Endodermal cell (in vitro differentiated cells): Measurements from ENCODE around the gene COL8A1. TPM values are rescaled to one million over a fixed set of nuclear protein-coding genes. Genes with fewer than 3 reads are reported as not detected.

ENCODE experiments used
- DNase-seq: peaks from one replicate; pipeline ENCODE4 v3.0.0-alpha.2; 2017
- H3K27ac ChIP-seq: 2 replicates; pipeline ENCODE4 v1.5.1; 2013; ENCODE audit warnings: mild to moderate bottlenecking, low read depth, low read length, moderate library complexity
- H3K27me3 ChIP-seq: 2 replicates; pipeline ENCODE4 v1.6.1; 2013; ENCODE audit warnings: mild to moderate bottlenecking, low read length, moderate library complexity; ENCODE audit not compliant: insufficient read depth, control insufficient read depth, poor library complexity, severe bottlenecking
- H3K36me3 ChIP-seq: 2 replicates; pipeline ENCODE4 v1.7.0; 2013; ENCODE audit warnings: mild to moderate bottlenecking, low read length, moderate library complexity; ENCODE audit not compliant: control insufficient read depth, insufficient read depth
- H3K4me1 ChIP-seq: one replicate; pipeline ENCODE4 v1.7.0; 2013; ENCODE audit warnings: low read length; ENCODE audit not compliant: control insufficient read depth, insufficient read depth
- H3K4me3 ChIP-seq: 2 replicates; pipeline ENCODE4 v1.5.1; 2013; ENCODE audit warnings: mild to moderate bottlenecking, low read length, moderate library complexity
- H3K9ac ChIP-seq: 2 replicates; pipeline ENCODE4 v1.6.1; 2013; ENCODE audit warnings: mild to moderate bottlenecking, low read length, moderate library complexity; ENCODE audit not compliant: poor library complexity, severe bottlenecking; ENCODE audit errors: extremely low read depth
- H3K9me3 ChIP-seq: 2 replicates; pipeline ENCODE4 v1.6.1; 2013; ENCODE audit warnings: mild to moderate bottlenecking, low read length, moderate library complexity; ENCODE audit not compliant: control insufficient read depth
- H3K27ac Mint-ChIP-seq: 2 replicates; pipeline ENCODE4 v1.8.0; 2020; ENCODE audit warnings: mixed read lengths
- H3K27me3 Mint-ChIP-seq: 2 replicates; pipeline ENCODE4 v1.8.0; 2021; ENCODE audit warnings: mild to moderate bottlenecking, mixed read lengths; ENCODE audit not compliant: insufficient read depth
- H3K36me3 Mint-ChIP-seq: 2 replicates; pipeline ENCODE4 v1.8.0; 2020; ENCODE audit warnings: low read depth, mixed read lengths
- H3K4me1 Mint-ChIP-seq: 2 replicates; pipeline ENCODE4 v1.8.0; 2020; ENCODE audit warnings: mixed read lengths
- H3K4me3 Mint-ChIP-seq: 2 replicates; pipeline ENCODE4 v1.8.0; 2020; ENCODE audit warnings: mild to moderate bottlenecking, moderate library complexity, mixed read lengths
- H3K9me3 Mint-ChIP-seq: 2 replicates; pipeline ENCODE4 v1.8.0; 2020; ENCODE audit warnings: mild to moderate bottlenecking, mixed read lengths
- CTCF ChIP-seq: fragments of 200-600 bp; sonication (generic); conservative IDR thresholded peaks from 2 replicates; pipeline ENCODE4 v1.5.0; 2021; ENCODE audit warnings: antibody characterized with exemption, mild to moderate bottlenecking
- WGBS, 2 experiments: methylation state at CpG; one replicate each; pipeline versions ENCODE4 v1.1.5 to v1.1.7; 2013; ENCODE audit warnings: missing lambda C conversion rate in 2 of 2, mixed read lengths in 1 of 2; ENCODE audit not compliant: insufficient coverage in 1 of 2, insufficient read length in 1 of 2; 5-methylcytosine and 5-hydroxymethylcytosine counted together
- total RNA-seq, 2 donors: library from RNA; stranded (reverse); fragmentation: NEBNext Ultra II Directional in 1 of 2; extraction: Animal tissue kit (Norgen Biotek cat#: 25700) in 1 of 2; gene quantifications; 2 replicates in 1 of 2; 3 replicates in 1 of 2; pipeline ENCODE4 v1.2.1, GENCODE V29; 2021

The COL8A1 gene
- total RNA-seq, 2 donors from 2014 or later = 3.5 to 3.9 TPM

- Histone ChIP-seq H3K9ac (no peak overlapping the region), H3K36me3 (no peaks in the 10 kb centered on the region), H3K4me1 (peaks cover 2% of the 10 kb centered on the region), H3K27me3 (no peaks in the 10 kb centered on the region), H3K9me3 (no peaks in the 10 kb centered on the region), H3K4me3 (no peak overlapping the region), H3K27ac (no peak overlapping the region)
- Mint-ChIP-seq H3K4me1 (peaks cover 6% of the 10 kb centered on the region), H3K27me3 (no peaks in the 10 kb centered on the region), H3K36me3 (no peaks in the 10 kb centered on the region), H3K9me3 (no peaks in the 10 kb centered on the region), H3K4me3 (no peak overlapping the region), H3K27ac (no peak overlapping the region)
- 89% methylated on average over 1 of the region's 1 CpG for WGBS, 2 experiments
- no peak for TF ChIP-seq CTCF
- no peak for DNase-seq
These were observed 45.1 kb downstream of the COL8A1 start for GRCh38 chr3:99683465-99683864.

- Mint-ChIP-seq H3K4me3 (no peak overlapping the region), H3K4me1 (peaks cover 9% of the 10 kb centered on the region), H3K27ac (no peak overlapping the region), H3K36me3 (no peaks in the 10 kb centered on the region), H3K27me3 (no peaks in the 10 kb centered on the region), H3K9me3 (no peaks in the 10 kb centered on the region)
- no peaks in the 10 kb centered on the region for H3K9me3 ChIP-seq
- no peak overlapping the region for H3K4me3 ChIP-seq
- H3K9ac ChIP-seq = no peak overlapping the region
- 88 to 94% methylated on average over 3 of the region's 3 CpGs for WGBS, 2 experiments
- TF ChIP-seq CTCF = no peak
- peaks cover 2% of the 10 kb centered on the region for H3K4me1 ChIP-seq
- no peak for DNase-seq
- no peak overlapping the region for H3K27ac ChIP-seq
- no peaks in the 10 kb centered on the region for H3K36me3 ChIP-seq
- no peaks in the 10 kb centered on the region for H3K27me3 ChIP-seq
These were observed 45.5 kb downstream of the COL8A1 start for GRCh38 chr3:99683876-99684275.

- Histone ChIP-seq H3K27ac (no peak overlapping the region), H3K4me3 (no peak overlapping the region), H3K9ac (no peak overlapping the region), H3K36me3 (no peaks in the 10 kb centered on the region), H3K9me3 (no peaks in the 10 kb centered on the region), H3K4me1 (peaks cover 2% of the 10 kb centered on the region), H3K27me3 (no peaks in the 10 kb centered on the region)
- Mint-ChIP-seq H3K9me3 (no peaks in the 10 kb centered on the region), H3K36me3 (no peaks in the 10 kb centered on the region), H3K4me3 (no peak overlapping the region), H3K27ac (no peak overlapping the region), H3K4me1 (peaks cover 14% of the 10 kb centered on the region), H3K27me3 (no peaks in the 10 kb centered on the region)
- no peak for TF ChIP-seq CTCF
- DNase-seq = no peak
- WGBS, 2 experiments = 98 to 100% methylated on average over 1 to 3 of the region's 4 CpGs
These were observed 46.2 kb downstream of the COL8A1 start for GRCh38 chr3:99684644-99685043.
